ENCODE data around the gene GPC2.
A peak's percentile ranks its signal among the peaks of the same experiment; 100 is the strongest.
"Not testable (repeated sequence)": the region's sequence is repeated elsewhere in the genome, so short reads cannot be mapped to it uniquely, and the experiment has no call there.

GPC2 gene, protein sequence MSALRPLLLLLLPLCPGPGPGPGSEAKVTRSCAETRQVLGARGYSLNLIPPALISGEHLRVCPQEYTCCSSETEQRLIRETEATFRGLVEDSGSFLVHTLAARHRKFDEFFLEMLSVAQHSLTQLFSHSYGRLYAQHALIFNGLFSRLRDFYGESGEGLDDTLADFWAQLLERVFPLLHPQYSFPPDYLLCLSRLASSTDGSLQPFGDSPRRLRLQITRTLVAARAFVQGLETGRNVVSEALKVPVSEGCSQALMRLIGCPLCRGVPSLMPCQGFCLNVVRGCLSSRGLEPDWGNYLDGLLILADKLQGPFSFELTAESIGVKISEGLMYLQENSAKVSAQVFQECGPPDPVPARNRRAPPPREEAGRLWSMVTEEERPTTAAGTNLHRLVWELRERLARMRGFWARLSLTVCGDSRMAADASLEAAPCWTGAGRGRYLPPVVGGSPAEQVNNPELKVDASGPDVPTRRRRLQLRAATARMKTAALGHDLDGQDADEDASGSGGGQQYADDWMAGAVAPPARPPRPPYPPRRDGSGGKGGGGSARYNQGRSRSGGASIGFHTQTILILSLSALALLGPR

DNA sequence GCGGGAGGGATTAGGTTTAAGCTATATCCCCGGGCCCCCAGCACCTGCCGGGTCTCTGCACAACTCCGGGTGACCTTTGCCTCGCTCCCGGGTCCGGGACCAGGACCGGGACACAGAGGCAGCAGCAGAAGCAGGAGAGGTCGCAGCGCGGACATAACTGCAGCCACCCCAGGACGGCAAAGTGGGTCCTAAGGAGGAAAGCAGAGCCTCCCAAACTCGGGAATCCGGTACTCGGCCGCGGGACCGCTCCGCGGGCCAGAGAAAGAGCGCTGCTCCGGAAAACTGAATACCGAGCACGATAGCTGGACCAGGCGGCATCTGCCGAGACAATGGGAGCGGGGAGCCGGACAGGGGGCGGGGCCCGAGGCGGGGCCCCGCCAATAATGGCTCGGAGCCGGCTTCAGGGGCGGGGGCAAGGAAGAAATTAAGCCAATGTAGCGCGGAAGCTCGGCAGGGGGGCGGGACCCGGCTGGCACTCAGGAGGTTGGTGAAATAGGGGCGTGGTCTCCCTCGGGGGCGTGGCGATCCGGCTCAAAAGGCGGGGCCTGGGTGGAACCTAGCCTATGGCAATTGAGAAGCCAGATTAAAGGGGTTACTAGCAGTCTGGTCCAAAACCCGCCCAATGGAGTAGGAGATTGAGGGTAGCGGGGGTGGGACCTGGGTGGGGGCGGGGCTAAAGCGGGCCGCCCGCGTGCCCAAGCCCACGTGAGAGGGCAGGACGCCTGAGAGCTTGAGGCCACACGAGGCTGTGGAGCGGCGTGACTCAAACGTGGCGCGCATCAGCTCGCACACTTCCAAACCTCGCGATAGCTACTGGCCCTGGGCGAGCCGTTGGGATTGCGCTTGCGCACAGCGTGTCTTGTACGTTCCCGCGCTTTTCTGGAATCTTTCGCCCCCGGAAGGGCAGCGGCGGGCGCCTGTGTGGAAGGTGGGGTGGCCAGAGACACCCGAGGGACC lies at the start of gene GPC2, which contains the start of gene STAG3:
TSS of gene GPC2 (minus strand) at position 337 of the 957 bp plus-strand sequence. CDS start at position 155, 182 bp downstream.
TSS of gene STAG3 (plus strand) at position 874 of the 957 bp plus-strand sequence. CDS start 2,639 bp downstream, outside the sequence.
- peak; percentile 98 for DNase-seq (ENCODE audit: low read depth in 2 of 2)

- not testable (repeated sequence) for DNase-seq (ENCODE audit: low read depth in 2 of 2)
Measured at GRCh38 chr7:100224891-100225290, 47.7 kb upstream of the GPC2 start.

- not testable (repeated sequence) for DNase-seq (ENCODE audit: low read depth in 2 of 2)
Measured at GRCh38 chr7:100223376-100223927, 46.3 kb upstream of the GPC2 start.

GRCh38 chr7:100222445-100223132 lies 45.4 kb upstream of the GPC2 start:
- DNase-seq (ENCODE audit: low read depth in 2 of 2): no peak

- no peak for DNase-seq (ENCODE audit: low read depth in 2 of 2)
Measured at GRCh38 chr7:100221767-100222444, 44.7 kb upstream of the GPC2 start.

GRCh38 chr7:100221231-100221718 lies 44.1 kb upstream of the GPC2 start:
- peak; percentile 56 to 69 for DNase-seq (ENCODE audit: low read depth in 2 of 2)

GRCh38 chr7:100220586-100221230 lies 43.5 kb upstream of the GPC2 start:
- no peak for DNase-seq (ENCODE audit: low read depth in 2 of 2)

- DNase-seq (ENCODE audit: low read depth in 2 of 2): not testable (repeated sequence)
Measured at GRCh38 chr7:100219801-100220585, 42.8 kb upstream of the GPC2 start, which contains the start of gene PVRIG. Gene PVRIG (plus strand): TSS chr7:100219949. CDS start chr7:100219971, 22 bp downstream.

GRCh38 chr7:100219271-100219737 lies 42.1 kb upstream of the GPC2 start:
- no peak for DNase-seq (ENCODE audit: low read depth in 2 of 2)

- DNase-seq (ENCODE audit: low read depth in 2 of 2): peak; percentile 70 to 74
Measured at GRCh38 chr7:100217934-100218333, 40.8 kb upstream of the GPC2 start.

GRCh38 chr7:100215895-100216294 lies 38.7 kb upstream of the GPC2 start:
- DNase-seq (ENCODE audit: low read depth in 2 of 2): no peak

DNA sequence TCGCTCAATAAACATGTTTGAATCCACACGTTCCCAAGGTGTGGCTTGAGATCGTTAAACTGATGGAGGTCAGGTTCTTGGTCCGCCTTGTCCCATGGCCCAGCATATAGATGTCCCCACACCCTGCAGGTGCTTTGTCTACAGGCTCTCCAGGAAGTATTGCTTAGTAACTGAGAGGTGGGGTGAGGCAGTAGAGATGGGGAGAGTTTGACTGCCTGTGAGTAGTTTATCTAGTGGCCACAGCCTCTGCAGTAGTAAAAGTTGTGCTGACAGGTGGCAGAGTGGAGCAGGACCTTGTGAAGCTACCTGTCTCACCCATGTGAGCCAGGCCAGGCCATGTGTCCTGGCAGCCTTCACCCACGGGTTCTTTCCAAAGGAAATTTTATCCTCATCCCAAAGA lies 37.2 kb upstream of the GPC2 start:
- DNase-seq (ENCODE audit: low read depth in 2 of 2): not testable (repeated sequence)

- no peak for DNase-seq (ENCODE audit: low read depth in 2 of 2)
Measured at GRCh38 chr7:100213672-100214071, 36.5 kb upstream of the GPC2 start.

GRCh38 chr7:100212631-100213286 lies 35.6 kb upstream of the GPC2 start:
- no peak for DNase-seq (ENCODE audit: low read depth in 2 of 2)

- no peak for DNase-seq (ENCODE audit: low read depth in 2 of 2)
Measured at GRCh38 chr7:100211342-100211780, 34.2 kb upstream of the GPC2 start.

GRCh38 chr7:100210805-100211204 lies 33.6 kb upstream of the GPC2 start:
- no peak for DNase-seq (ENCODE audit: low read depth in 2 of 2)

DNA sequence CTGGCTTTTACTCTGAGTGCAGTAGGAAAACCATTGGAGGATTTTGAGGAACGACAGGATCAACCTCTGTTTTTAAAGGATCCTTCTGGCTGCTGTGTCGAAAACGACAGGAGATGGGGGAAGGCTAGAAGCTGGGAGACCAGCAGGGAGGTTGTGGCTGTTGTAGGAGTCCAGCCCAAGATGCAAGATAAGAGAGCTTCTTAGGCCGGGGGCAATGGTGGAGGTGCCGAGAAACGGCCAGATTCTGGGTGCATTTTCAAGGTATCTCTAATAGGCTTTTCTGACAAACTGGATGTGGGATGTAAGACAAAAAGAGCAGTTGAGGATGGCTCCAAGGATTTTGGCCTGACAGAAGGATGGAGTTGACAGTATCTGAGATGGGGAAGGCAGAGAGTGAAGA lies 32.3 kb upstream of the GPC2 start:
- DNase-seq (ENCODE audit: low read depth in 2 of 2): no peak

- peak in 1 of 2 donors; percentile 27 for DNase-seq (ENCODE audit: low read depth in 2 of 2)
Measured at GRCh38 chr7:100208911-100209408, 31.8 kb upstream of the GPC2 start.
